Nephron progenitor cell (in vitro differentiated cells): ENCODE data around the gene EVL.

Experiments
- DNase-seq: peaks from one replicate; pipeline ENCODE4 v3.0.0; 2021
- H3K27ac Mint-ChIP-seq: 2 replicates; pipeline ENCODE4 v1.8.0; 2021; ENCODE audit warnings: mild to moderate bottlenecking, moderate library complexity, mixed read lengths
- H3K27me3 Mint-ChIP-seq: 2 replicates; pipeline ENCODE4 v1.8.0; 2021; ENCODE audit warnings: mild to moderate bottlenecking, low read depth, mixed read lengths; ENCODE audit not compliant: poor library complexity
- H3K36me3 Mint-ChIP-seq: 2 replicates; pipeline ENCODE4 v1.8.0; 2021; ENCODE audit warnings: low read depth, mixed read lengths
- H3K4me1 Mint-ChIP-seq: 2 replicates; pipeline ENCODE4 v1.8.0; 2021; ENCODE audit warnings: mixed read lengths
- H3K4me3 Mint-ChIP-seq: 2 replicates; pipeline ENCODE4 v1.8.0; 2021; ENCODE audit warnings: mild to moderate bottlenecking, moderate library complexity, mixed read lengths
- H3K9me3 Mint-ChIP-seq: 2 replicates; pipeline ENCODE4 v1.8.0; 2021; ENCODE audit warnings: mild to moderate bottlenecking, moderate library complexity, mixed read lengths
- CTCF ChIP-seq: fragments of 200-600 bp; sonication (generic); IDR thresholded peaks from 2 replicates; pipeline ENCODE4 v1.5.0; 2021; ENCODE audit warnings: antibody characterized with exemption

Gene EVL

GRCh38 chr14:100143523-100143922 lies 78.3 kb downstream of the EVL start:
- TF ChIP-seq CTCF, result no peak
- Mint-ChIP-seq H3K27me3 (no peaks in the 10 kb centered on the region), H3K36me3 (peaks cover 7% of the 10 kb centered on the region), H3K9me3 (no peaks in the 10 kb centered on the region), H3K27ac (no peak overlapping the region), H3K4me1 (peaks cover 18% of the 10 kb centered on the region), H3K4me3 (no peak overlapping the region)
- no peak for DNase-seq

- Mint-ChIP-seq H3K4me1 (peaks cover 18% of the 10 kb centered on the region), H3K36me3 (peaks cover 7% of the 10 kb centered on the region), H3K9me3 (no peaks in the 10 kb centered on the region), H3K4me3 (no peak overlapping the region), H3K27me3 (no peaks in the 10 kb centered on the region), H3K27ac (no peak overlapping the region)
- DNase-seq, result no peak
- no peak for TF ChIP-seq CTCF
Observed at GRCh38 chr14:100143934-100144333, 78.7 kb downstream of the EVL start.

GRCh38 chr14:100144645-100144995 lies 79.4 kb downstream of the EVL start:
- H3K4me1 Mint-ChIP-seq, result peaks cover 12% of the 10 kb centered on the region
- no peak for TF ChIP-seq CTCF
- DNase-seq, result no peak
- H3K27ac Mint-ChIP-seq, result no peak overlapping the region
- no peak overlapping the region for H3K4me3 Mint-ChIP-seq
- no peaks in the 10 kb centered on the region for H3K27me3 Mint-ChIP-seq
- H3K36me3 Mint-ChIP-seq, result peaks cover 1% of the 10 kb centered on the region
- H3K9me3 Mint-ChIP-seq, result no peaks in the 10 kb centered on the region

- H3K36me3 Mint-ChIP-seq, result no peaks in the 10 kb centered on the region
- DNase-seq, result no peak
- H3K27ac Mint-ChIP-seq, result no peak overlapping the region
Observed at GRCh38 chr14:100144996-100145646, 79.9 kb downstream of the EVL start.

GRCh38 chr14:100145682-100146464 lies 80.7 kb downstream of the EVL start:
- Mint-ChIP-seq H3K9me3 (no peaks in the 10 kb centered on the region), H3K27me3 (no peaks in the 10 kb centered on the region), H3K27ac (no peak overlapping the region), H3K4me1 (peaks cover 3% of the 10 kb centered on the region), H3K4me3 (no peak overlapping the region), H3K36me3 (no peaks in the 10 kb centered on the region)
- no peak for DNase-seq
- no peak for TF ChIP-seq CTCF

More at GRCh38 chr14:100144996-100145646, 79.9 kb downstream of the EVL start:
- peaks cover 10% of the 10 kb centered on the region for H3K4me1 Mint-ChIP-seq
- no peak overlapping the region for H3K4me3 Mint-ChIP-seq
- TF ChIP-seq CTCF, result no peak
- H3K27me3 Mint-ChIP-seq, result no peaks in the 10 kb centered on the region
- H3K9me3 Mint-ChIP-seq, result no peaks in the 10 kb centered on the region
